ENCODE results near the gene SHKBP1. TPM values are rescaled to one million over a fixed set of nuclear protein-coding genes. Genes with fewer than 3 reads are reported as not detected.

Gene SHKBP1
- total RNA-seq, 2 donors from 2014 or later: 53.6 to 87.8 TPM

DNA sequence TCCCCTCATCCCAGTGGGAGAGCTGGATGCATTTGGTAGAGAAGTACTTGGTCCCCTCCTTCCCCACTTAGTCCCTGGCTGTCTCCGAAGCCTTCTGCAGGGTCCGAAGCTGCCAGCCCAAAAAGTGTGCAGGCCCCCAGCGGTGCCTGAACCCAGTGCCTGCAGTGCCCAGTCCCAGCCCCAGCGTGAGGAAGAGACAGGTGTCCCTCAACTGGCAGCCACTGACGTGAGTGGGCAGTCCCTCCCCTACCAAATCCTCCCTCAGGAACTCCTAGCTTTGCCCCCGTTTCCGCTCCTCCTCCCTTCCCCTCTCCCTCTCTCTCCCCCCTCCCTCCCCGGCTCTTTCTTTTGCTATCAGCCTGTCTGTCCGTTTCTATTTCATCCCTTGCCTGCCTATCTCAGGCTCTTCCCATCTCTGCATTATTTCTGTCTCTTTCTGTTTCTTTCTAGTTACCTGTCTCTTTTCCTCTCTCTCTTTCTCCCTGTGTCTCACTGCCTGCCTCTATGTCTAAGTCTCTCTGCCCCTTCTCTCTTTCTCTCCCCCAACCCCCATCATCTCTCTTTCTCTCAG, 22.7 kb downstream of the SHKBP1 start:
- DNase-seq: no peak
- Histone ChIP-seq H3K4me3 (no peak overlapping the region), H3K27me3 (peaks cover 41% of the 10 kb centered on the region), H3K36me3 (no peaks in the 10 kb centered on the region), H3K9me3 (no peaks in the 10 kb centered on the region), H3K27ac (peak overlapping the region; percentile 24), H3K9ac (ENCODE audit: low read depth in 2 of 2, low read length in 2 of 2) (peak overlapping the region; percentile 20 to 40), H3K4me1 (peaks cover 27% of the 10 kb centered on the region)
- TF ChIP-seq, protein P1, sequence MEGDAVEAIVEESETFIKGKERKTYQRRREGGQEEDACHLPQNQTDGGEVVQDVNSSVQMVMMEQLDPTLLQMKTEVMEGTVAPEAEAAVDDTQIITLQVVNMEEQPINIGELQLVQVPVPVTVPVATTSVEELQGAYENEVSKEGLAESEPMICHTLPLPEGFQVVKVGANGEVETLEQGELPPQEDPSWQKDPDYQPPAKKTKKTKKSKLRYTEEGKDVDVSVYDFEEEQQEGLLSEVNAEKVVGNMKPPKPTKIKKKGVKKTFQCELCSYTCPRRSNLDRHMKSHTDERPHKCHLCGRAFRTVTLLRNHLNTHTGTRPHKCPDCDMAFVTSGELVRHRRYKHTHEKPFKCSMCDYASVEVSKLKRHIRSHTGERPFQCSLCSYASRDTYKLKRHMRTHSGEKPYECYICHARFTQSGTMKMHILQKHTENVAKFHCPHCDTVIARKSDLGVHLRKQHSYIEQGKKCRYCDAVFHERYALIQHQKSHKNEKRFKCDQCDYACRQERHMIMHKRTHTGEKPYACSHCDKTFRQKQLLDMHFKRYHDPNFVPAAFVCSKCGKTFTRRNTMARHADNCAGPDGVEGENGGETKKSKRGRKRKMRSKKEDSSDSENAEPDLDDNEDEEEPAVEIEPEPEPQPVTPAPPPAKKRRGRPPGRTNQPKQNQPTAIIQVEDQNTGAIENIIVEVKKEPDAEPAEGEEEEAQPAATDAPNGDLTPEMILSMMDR (IDR thresholded peaks at IDR 0.05): no peak
- intact Hi-C loops (cut with DNase I): loop anchor here (5.0 kb wide), 2 partner anchors 52 to 72 kb away; no protein-coding TSS in a partner anchor

DNA sequence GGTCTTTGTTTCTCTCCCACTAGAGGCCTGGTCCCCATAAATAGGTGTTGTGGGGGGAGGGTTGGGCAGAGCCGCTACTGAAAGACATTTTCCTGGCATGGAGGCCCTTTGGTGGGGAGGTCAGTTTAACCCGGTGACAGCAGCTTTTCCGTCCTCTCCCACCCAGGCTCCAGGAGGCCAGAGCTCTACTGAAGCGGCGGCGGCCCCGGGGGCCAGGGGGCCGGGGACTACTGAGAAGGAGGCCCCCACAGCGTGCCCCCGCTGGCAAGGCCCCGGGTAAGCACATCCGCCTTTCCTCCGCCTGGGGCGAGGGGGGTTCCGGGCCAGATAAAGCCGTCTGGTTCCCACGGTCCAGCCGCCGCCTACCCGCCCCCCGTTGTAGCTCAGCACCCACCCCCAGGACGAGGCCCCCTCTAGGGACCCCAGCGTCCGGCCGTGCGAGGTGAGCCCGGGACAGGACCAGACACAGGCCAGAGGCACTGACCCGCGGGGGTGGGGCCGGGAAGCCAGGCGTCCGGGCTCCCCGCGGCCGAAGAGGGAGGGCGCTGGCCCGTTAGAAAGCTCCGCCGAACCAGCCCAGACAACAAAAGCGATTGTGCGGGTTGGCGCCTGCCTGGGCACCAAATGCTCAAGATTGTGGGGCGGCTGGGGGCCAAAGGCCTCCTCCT, 23.4 kb downstream of the SHKBP1 start:
- Histone ChIP-seq H3K9me3 (no peaks in the 10 kb centered on the region), H3K27me3 (peaks cover 41% of the 10 kb centered on the region), H3K27ac (peak overlapping the region; percentile 24), H3K36me3 (no peaks in the 10 kb centered on the region), H3K4me3 (no peak overlapping the region), H3K4me1 (peaks cover 33% of the 10 kb centered on the region), H3K9ac (ENCODE audit: low read depth in 2 of 2, low read length in 2 of 2) (peak overlapping the region; percentile 40 to 47)
- DNase-seq: no peak
- TF ChIP-seq, protein P1 (IDR thresholded peaks at IDR 0.05): no peak
- intact Hi-C loops (cut with DNase I): loop anchor here (5.0 kb wide), 2 partner anchors 53 to 73 kb away; no protein-coding TSS in a partner anchor

DNA sequence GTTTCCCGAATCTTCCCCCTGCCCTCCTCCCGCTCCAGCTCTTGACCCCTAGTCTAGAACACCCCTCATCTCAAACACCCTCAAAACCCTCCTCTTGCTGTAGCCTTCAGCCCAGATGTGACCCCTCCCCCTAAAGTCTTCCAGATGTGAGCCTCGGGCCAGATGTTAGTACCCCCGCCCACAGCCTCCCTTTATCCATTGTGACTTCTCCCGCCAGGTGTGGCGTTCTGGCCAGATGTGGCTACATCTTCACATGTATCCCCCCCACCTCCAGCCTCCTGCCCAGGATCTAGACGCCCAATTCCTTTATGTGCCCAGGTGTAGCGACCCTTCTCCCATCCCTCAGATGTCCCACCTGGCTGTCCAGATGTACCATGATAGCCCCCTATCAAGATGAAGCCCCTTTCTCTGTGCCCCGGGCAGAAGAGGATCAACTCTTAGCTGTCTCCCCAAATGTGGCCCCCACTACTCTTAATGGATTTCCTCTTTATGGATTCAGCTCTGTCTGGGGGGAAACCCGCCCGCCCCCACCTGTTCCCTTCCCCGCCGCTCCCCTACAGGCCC, 24.0 kb downstream of the SHKBP1 start:
- no peak for DNase-seq
- no peak overlapping the region for H3K4me3 ChIP-seq
- TF ChIP-seq, protein P1 (IDR thresholded peaks at IDR 0.05): no peak
- no peaks in the 10 kb centered on the region for H3K36me3 ChIP-seq
- intact Hi-C loops (cut with DNase I): no loop called here
- peaks cover 41% of the 10 kb centered on the region for H3K27me3 ChIP-seq
- H3K9me3 ChIP-seq: no peaks in the 10 kb centered on the region
- peaks cover 34% of the 10 kb centered on the region for H3K4me1 ChIP-seq
- H3K9ac ChIP-seq (ENCODE audit: low read depth in 2 of 2, low read length in 2 of 2): peak overlapping the region; percentile 32 to 47
- H3K27ac ChIP-seq: no peak overlapping the region

DNA sequence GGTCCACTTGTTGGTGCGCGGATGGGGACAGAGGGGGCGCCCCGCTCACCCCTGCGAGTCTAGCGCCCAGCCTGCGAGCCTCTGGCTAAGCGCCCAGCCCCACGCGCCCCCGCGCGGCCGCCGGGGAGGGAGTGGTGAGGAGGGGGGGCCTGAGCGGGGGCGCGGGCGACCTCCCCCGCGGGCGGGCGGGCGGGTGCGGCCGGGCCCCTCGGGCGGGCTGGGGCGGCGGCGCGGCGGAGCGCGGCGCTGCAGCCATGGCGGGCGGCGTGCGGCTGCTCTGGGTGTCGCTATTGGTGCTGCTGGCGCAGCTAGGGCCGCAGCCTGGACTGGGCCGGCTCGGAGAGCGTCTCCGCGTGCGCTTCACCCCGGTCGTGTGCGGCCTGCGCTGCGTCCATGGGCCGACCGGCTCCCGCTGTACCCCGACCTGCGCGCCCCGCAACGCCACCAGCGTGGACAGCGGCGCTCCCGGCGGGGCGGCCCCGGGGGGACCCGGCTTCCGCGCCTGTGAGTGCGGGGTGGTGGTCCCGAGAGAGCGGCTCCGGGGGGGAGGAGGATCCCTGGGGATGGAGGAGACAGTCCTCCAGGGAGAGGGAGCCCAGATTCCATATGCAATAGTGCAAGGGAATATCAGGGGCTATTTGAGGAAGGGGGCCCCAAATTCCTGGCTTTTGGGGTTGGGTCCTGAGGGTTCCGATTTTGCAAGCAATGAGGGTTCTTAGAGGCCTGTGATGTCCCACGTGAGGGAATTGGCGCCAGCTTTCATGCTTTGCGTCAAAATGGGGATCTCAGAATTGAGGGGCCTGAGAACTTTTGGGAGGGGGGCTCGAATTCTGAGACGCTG, 24.7 kb downstream of the SHKBP1 start, which contains the start of gene LTBP4:
Gene LTBP4, plus strand, starts transcription at position 236 of the 841 bp plus-strand sequence. Its CDS starts 19 bp downstream, at position 255.
- Histone ChIP-seq H3K4me3 (peak within 1 kb of the TSS; percentile 45), H3K36me3 (no peaks in the 10 kb centered on the region), H3K9me3 (no peaks in the 10 kb centered on the region), H3K9ac (ENCODE audit: low read depth in 2 of 2, low read length in 2 of 2) (peak within 1 kb of the TSS; percentile 75 to 81), H3K27ac (peak within 1 kb of the TSS; percentile 99), H3K4me1 (peaks cover 34% of the 10 kb centered on the region), H3K27me3 (peaks cover 41% of the 10 kb centered on the region)
- intact Hi-C loops (cut with DNase I): no loop called here
- peak; percentile 67 for DNase-seq
- TF ChIP-seq, protein P1 (IDR thresholded peaks at IDR 0.05): no peak

DNA sequence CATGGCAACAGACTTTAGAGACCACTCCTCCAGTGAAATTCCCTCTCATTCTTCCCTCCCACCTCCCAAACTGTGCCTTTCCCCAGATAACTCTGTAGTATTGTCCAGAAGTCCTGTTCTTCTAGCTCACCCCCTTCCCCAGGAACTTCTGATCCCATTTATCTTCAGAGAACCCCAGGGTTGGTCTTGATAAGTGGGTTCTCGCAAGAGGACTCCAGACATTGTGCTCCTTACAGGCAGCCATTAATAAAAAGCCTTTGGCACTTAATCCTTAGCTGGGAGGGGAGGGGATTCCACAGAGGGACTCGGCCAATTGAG, 26.4 kb downstream of the SHKBP1 start:
- Histone ChIP-seq H3K9me3 (no peaks in the 10 kb centered on the region), H3K4me3 (peak overlapping the region; percentile 23), H3K36me3 (no peaks in the 10 kb centered on the region), H3K9ac (ENCODE audit: low read depth in 2 of 2, low read length in 2 of 2) (peak overlapping the region; percentile 59 to 81), H3K27me3 (peaks cover 25% of the 10 kb centered on the region), H3K4me1 (peaks cover 42% of the 10 kb centered on the region), H3K27ac (peak overlapping the region; percentile 99)
- no peak for DNase-seq
- intact Hi-C loops (cut with DNase I): no loop called here
- TF ChIP-seq, protein P1 (IDR thresholded peaks at IDR 0.05): no peak

Measured in colonic mucosa (tissue), 4 donors.